Stimulated activated CD4-positive, alpha-beta T cell treated with anti-CD3 and anti-CD28 coated beads, Interleukin-12 subunit alpha, Interleukin-12 subunit beta, amount 100 ng/mL, for 48 hours (primary cell): ENCODE measurements around the gene RNF141.

Experiments
- DNase-seq, 3 donors: peaks; one replicate each; pipeline ENCODE4 v3.0.0-alpha.2; 2020; ENCODE audit warnings: low read depth in 2 of 3, low spot score in 1 of 3

RNF141 gene

GRCh38 chr11:10483174-10483573 is 57.8 kb downstream of the RNF141 start:
- no peak for DNase-seq

- DNase-seq: no peak
These were observed 59.2 kb downstream of the RNF141 start for GRCh38 chr11:10481560-10482349.

- no peak for DNase-seq
These were observed 60.2 kb downstream of the RNF141 start for GRCh38 chr11:10480760-10481159.

- no peak for DNase-seq
These were observed 61.0 kb downstream of the RNF141 start for GRCh38 chr11:10480026-10480425.

- no peak for DNase-seq
These were observed 62.1 kb downstream of the RNF141 start for GRCh38 chr11:10478574-10479550.

GRCh38 chr11:10478066-10478465 is 62.9 kb downstream of the RNF141 start:
- DNase-seq: no peak

GRCh38 chr11:10477690-10478046 is 63.3 kb downstream of the RNF141 start:
- DNase-seq: no peak

- no peak for DNase-seq
These were observed 63.9 kb downstream of the RNF141 start for GRCh38 chr11:10476927-10477689.

GRCh38 chr11:10476342-10476741 is 64.6 kb downstream of the RNF141 start:
- DNase-seq: no peak

- DNase-seq: no peak
These were observed 66.4 kb downstream of the RNF141 start for GRCh38 chr11:10474551-10474950.

GRCh38 chr11:10473371-10473770 is 67.6 kb downstream of the RNF141 start:
- no peak for DNase-seq

- DNase-seq: no peak
These were observed 78.2 kb downstream of the RNF141 start for GRCh38 chr11:10462746-10463300.
